GM21423 (cell line): ENCODE data around the gene EHF.
A peak's percentile ranks its signal among the peaks of the same experiment; 100 is the strongest.

Experiments
- ATAC-seq: cut with Tn5 transposase; IDR thresholded peaks from one replicate; pipeline ENCODE4 v1.9.1; 2021; ENCODE audit warnings: mild to moderate bottlenecking, moderate library complexity; ENCODE audit not compliant: unreplicated experiment

Gene EHF

DNA sequence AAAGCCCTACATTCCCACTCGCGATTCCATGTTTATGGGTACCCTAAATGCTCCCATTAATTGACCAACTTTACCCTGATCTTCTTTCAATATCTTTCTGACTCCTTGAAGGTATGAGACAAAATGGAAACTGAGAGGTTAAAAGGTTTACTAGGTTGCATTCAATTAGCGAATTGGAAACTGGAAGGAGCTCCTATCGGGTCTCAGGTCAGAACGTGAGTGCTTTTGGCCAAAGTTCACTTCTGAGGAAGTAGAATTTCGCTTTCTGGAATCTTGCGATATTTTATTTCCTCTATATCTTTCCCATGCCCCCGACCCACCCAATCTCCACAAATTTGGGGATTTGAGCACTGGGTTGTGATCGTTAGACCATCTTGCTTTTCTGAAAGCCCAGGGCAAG lies 2.6 kb downstream of the EHF start:
- no peak for ATAC-seq

- no peak for ATAC-seq
These were observed 3.2 kb downstream of the EHF start for GRCh38 chr11:34624069-34624468.

GRCh38 chr11:34625576-34625975 lies 4.7 kb downstream of the EHF start:
- ATAC-seq: no peak

GRCh38 chr11:34626393-34626792 lies 5.5 kb downstream of the EHF start:
- ATAC-seq: no peak

DNA sequence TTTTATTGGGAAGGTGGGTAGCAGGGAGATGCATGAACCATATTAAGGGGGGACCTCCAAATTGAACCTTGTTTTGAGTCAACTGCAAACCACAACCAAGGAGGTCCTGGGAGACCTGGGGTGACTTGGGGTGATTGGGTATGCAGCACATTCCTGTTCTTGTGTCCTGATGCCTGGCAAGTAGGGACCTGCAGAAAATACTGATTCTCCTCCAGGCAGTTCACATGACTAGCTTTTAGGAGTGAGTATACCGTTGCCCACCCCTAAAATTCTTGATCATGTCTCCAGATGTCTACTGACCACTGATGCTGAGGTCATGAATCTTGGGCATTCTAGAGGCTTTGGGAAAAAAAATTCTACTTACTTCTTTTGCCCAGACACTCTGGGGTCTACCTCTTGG lies 6.3 kb downstream of the EHF start:
- no peak for ATAC-seq

DNA sequence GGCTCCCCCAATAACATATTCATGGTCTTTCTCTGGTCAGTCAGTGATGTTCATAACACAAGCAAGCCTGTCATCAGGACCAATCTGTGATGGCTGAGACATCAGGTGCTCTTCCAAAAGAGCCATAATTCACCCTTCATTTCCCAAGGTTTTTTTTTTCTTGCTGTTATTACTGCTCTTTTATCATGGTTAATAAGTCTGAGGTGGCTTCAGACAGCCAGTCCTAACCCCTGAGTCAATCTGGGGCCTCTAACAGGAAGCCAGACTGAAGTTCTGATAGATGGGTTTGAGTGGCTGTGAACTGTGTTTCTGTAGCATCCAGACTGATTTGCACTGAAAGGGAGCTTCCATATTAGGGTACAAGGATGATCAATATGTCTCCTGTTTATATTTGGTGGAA lies 8.8 kb downstream of the EHF start:
- no peak for ATAC-seq

GRCh38 chr11:34630544-34630943 lies 9.7 kb downstream of the EHF start:
- no peak for ATAC-seq

DNA sequence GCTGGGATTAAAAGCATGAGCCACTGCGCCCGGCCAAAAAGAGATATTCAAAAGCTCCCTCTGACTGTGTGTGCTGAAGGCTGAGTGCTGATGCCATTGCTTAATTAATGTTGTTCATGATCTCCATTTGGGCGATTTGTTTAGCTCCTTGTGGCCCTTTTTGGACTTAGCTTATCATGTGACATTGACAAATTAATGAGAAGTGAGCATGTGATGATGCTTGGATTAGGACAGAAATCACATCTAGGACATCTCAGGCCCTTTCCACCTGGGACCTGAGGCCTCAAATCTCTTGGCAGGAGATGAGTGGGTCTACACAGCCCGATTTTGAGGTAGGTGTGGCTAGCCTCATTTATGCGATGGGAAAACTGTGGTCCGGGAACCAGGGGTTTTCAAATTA lies 10.4 kb downstream of the EHF start:
- ATAC-seq: no peak

DNA sequence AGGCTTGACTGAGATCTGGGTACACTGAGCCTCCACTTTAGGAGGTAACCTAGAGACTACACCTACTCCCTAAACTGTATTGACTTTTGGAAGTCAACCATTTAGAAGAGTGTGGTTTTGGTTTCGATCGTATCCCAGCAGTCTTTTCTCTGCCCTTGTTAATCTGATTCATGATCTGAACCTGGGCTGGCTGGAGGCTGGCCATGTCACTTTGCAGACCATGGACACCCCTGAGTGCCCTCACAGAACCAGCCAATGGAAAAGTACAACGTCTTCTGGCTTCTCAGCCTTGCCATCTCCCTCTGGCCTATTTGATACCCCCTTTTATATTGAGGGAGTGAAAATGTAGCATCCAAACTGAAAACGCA lies 10.8 kb downstream of the EHF start:
- ATAC-seq: no peak

GRCh38 chr11:34632105-34632791 lies 11.4 kb downstream of the EHF start:
- ATAC-seq: no peak

DNA sequence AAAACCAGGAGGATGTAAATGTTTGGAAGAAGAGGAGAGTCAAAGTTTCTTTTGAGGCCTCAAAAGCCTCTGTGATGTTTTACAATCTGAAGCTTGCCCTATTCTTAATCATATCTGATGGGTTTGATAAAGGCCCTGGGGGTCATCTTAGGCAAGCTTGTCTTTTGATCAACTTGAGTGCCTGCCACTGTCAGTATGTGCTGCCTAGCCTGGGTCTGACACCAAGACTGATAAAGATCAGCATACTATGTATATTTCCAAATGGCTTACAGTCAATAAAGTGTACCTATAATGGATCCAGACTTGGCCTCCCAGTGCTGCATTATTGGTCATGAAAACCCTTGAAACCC lies 12.7 kb downstream of the EHF start:
- ATAC-seq: no peak

- peak; percentile 93 for ATAC-seq
These were observed 13.2 kb downstream of the EHF start for GRCh38 chr11:34633990-34634693.

DNA sequence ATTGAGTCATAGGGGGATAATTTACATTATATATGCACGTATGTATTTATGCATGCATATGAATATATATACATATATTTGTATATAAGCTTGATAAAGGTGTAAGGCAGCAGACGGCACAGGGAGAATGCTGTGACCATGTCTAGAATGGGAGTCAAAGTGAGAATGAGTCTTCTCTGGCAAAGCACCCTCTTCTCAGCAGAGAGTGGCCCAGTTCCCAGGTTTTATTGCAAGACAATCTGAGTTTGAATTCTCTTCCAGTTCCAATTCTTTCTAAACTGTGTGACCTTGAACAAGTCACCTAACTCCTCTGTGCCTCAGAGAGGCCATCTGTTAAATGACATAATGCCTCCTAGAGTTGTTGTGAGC lies 13.8 kb downstream of the EHF start:
- no peak for ATAC-seq

GRCh38 chr11:34636127-34636526 lies 15.2 kb downstream of the EHF start:
- ATAC-seq: no peak

DNA sequence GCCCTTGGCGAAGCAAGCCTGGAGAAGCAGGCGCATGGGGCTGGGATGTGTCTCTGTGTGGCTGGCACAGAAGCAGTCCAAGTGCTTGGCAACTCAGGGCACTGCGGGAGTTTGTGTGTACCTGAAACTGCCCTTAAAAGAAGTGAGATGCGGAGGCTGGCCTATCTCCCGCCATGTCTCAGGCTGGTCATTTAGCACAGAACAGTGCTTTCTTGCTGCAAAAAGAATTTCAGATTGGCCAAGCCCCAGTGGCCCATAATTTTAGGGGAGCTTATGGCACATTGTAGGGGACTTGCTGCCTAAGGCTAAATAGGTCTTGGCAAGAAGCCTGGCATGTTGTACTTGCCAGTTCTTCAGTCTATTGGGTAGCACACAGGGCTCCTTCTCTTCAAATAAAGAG lies 16.4 kb downstream of the EHF start:
- ATAC-seq: no peak

GRCh38 chr11:34638897-34639296 lies 18.0 kb downstream of the EHF start:
- no peak for ATAC-seq

GRCh38 chr11:34639545-34639944 lies 18.7 kb downstream of the EHF start:
- no peak for ATAC-seq

DNA sequence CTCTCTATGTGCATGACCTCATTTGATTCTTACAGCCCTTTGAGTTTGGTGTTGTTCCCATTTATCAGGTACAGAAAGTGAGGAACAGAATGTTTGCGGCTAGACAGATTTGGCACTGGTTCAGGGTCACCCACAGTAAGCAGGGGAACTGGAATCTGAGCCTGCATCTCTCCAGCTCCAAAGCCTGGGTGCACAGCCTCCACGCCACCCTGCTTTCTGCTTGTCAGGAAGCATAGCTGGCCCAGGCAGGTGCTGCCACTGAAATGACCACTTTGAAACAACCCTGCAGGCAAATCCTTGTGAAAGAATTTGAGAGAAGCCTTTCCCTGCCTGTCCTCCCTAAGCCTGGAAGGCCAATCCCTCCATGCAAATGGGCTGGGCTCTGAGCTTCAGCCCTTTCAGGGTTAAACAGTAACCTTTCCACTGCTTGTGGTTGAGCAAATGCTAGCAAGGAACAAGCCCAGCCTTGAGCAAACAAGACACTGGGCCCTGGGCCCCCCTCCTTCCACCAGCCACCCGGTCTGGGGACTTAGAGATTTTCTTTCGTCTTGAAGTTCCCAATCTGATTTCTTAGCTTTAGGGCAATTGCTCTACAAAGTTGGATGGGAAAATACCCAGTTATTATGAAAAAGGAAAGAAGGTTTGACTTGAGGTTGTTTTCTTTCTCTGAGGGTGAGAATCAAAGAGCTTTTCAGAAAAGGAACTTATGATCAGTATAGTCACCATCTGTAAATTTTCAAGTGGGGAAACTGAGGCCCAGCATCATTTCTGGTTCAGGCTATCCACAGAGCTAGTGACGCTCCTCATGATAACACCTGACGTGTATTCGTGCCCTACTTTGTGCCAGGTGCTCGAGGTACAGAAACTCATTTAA lies 19.4 kb downstream of the EHF start:
- peak; percentile 96 for ATAC-seq

GRCh38 chr11:34640924-34641275 lies 20.0 kb downstream of the EHF start:
- ATAC-seq: no peak

DNA sequence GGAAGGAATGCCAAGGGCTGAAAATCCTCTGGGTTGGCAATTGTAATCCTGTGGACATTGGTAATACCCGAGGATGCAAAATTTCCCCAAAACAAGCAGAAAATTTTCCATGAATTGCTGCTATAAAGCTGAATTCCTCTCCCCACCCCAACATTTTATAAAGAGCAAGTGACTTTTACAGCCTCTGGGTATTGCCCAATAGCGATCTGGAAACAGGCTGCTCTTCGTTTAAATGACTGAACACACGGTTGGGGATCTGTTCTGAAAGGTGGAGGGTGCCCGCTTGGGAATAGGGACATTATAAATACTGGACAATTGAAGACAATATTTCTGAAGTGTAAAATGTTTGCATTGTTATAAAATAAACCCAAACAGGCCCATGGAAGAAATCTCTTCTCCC lies 20.6 kb downstream of the EHF start:
- no peak for ATAC-seq

DNA sequence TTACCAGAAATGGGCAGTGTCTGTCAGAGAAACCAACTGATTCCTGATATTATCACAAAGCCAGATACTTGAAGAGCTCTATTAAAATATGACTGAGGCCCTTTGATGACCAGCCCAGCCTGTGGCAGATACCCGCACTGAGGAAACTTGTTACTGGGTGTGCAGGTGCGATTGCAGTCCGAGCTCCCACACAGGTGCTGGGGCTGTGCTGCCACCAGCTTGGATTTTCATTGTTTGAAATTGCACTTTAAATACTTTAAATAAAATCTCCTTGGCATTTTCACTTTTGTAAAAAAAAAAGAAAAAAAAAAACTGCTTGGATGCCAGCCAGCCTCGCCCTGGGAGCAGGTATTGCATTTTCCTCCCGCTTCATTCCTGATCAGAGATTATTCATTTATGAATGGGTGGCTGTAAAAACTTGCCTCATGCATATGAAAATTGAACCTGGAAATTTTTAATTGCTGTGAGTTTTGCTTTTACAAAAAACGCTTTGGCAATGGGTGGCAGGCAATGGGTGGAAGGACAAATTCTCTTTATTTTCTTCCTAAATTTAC lies 21.2 kb downstream of the EHF start:
- ATAC-seq: no peak

GRCh38 chr11:34642873-34643272 lies 22.0 kb downstream of the EHF start:
- ATAC-seq: no peak
